ENCODE data around the gene TMEM39A. TPM values are rescaled to one million over a fixed set of nuclear protein-coding genes. Genes with fewer than 3 reads are reported as not detected.

Gene TMEM39A
- total RNA-seq, 1 donor from 2014 or later: 55.0 TPM

GRCh38 chr3:119401503-119402440 lies 61.6 kb downstream of the TMEM39A start:
- intact Hi-C loops (cut with micrococcal nuclease): no loop called here

- intact Hi-C loops (cut with micrococcal nuclease): no loop called here
These were observed 62.3 kb downstream of the TMEM39A start for GRCh38 chr3:119401069-119401468.

- intact Hi-C loops (cut with micrococcal nuclease): no loop called here
These were observed 62.9 kb downstream of the TMEM39A start for GRCh38 chr3:119400466-119400865.

GRCh38 chr3:119396870-119397269 lies 66.5 kb downstream of the TMEM39A start:
- intact Hi-C loops (cut with micrococcal nuclease): no loop called here

- intact Hi-C loops (cut with micrococcal nuclease): no loop called here
These were observed 67.5 kb downstream of the TMEM39A start for GRCh38 chr3:119395923-119396358.

GRCh38 chr3:119388577-119388976 lies 74.8 kb downstream of the TMEM39A start:
- intact Hi-C loops (cut with micrococcal nuclease): no loop called here

GRCh38 chr3:119382134-119382533 lies 81.3 kb downstream of the TMEM39A start:
- intact Hi-C loops (cut with micrococcal nuclease): loop anchor here (5.0 kb wide), 1 partner anchor 175 kb away; the partner anchor contains the start of gene CD80

GRCh38 chr3:119380697-119381096 lies 82.7 kb downstream of the TMEM39A start:
- intact Hi-C loops (cut with micrococcal nuclease): loop anchor here (1.0 to 5.0 kb wide), 2 partner anchors 177 to 301 kb away; partner anchors contain the start of gene CD80

Other genes with a start within 250 kb of the TMEM39A start
- gene B4GALT4, start 222.7 kb downstream of the TMEM39A start, total RNA-seq: 17.3 and 19.1 TPM in 2 replicates
- gene ARHGAP31, start 169.2 kb downstream of the TMEM39A start, total RNA-seq: 4.2 and 5.0 TPM in 2 replicates
- 35.5 and 35.7 TPM in 2 replicates for gene POGLUT1, start 5.3 kb upstream of the TMEM39A start, total RNA-seq
- 63.3 and 69.3 TPM in 2 replicates for gene TIMMDC1, start 34.9 kb upstream of the TMEM39A start, total RNA-seq
- gene CD80, start 96.0 kb upstream of the TMEM39A start, total RNA-seq: 17.7 and 20.7 TPM in 2 replicates
- gene ADPRH, start 115.9 kb upstream of the TMEM39A start, total RNA-seq: 3.9 and 5.8 TPM in 2 replicates
- gene PLA1A, start 134.3 kb upstream of the TMEM39A start, total RNA-seq: 0.12 and 0.41 TPM in 2 replicates
- 2.0 and 2.3 TPM in 2 replicates for gene POPDC2, start 197.0 kb upstream of the TMEM39A start, total RNA-seq
- gene COX17, start 213.8 kb upstream of the TMEM39A start, total RNA-seq: 48.8 and 55.6 TPM in 2 replicates
- 0.17 and 0.20 TPM in 2 replicates for gene CFAP91, start 239.4 kb upstream of the TMEM39A start, total RNA-seq

All from T-helper 1 cell treated with Interleukin-12 subunit alpha and Interleukin-12 subunit beta and Interleukin-4 antibody, amounts not matched to agents 30 ng/mL and 1 ng/mL, for 36 hours (primary cell).